GM12865 (cell line): ENCODE data around the gene NRN1.
"Not testable (repeated sequence)": the region's sequence is repeated elsewhere in the genome, so short reads cannot be mapped to it uniquely, and the experiment has no call there.

Experiments
- DNase-seq: peaks from one replicate; pipeline ENCODE4 v3.0.0; 2010; ENCODE audit warnings: low read depth
- H3K4me3 ChIP-seq: 2 replicates; pipeline ENCODE4 v1.5.1; 2011; ENCODE audit warnings: mild to moderate bottlenecking, low read depth, low read length, control low read depth
- TF ChIP-seq, protein P1 (sequence below): IDR thresholded peaks from 2 replicates; pipeline ENCODE4 v1.5.1; 2011; ENCODE audit warnings: low read length, control low read depth, low read depth, inconsistent platforms; ENCODE audit not compliant: insufficient read depth; ENCODE audit errors: missing control alignments

Gene NRN1

DNA sequence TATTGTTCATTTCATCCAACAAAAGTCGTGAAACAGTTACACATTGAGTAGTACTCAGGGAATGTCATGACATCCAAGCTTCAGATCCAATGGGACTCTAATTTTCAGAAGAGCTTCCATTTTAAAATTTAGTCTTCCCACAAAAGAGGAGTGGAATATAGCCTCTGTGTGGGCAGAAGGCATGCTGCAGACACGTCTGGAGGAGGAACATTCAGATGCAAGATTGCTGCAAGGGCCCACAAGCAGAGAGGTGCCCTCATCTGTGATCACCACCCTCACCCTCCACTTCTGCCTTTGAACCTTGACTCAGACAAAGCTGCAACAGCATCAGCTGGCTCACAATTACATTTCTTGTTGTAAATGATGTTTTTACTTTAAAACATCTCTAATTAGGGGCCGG is 29.9 kb downstream of the NRN1 start:
- H3K4me3 ChIP-seq: no peak overlapping the region
- no peak for DNase-seq
- TF ChIP-seq, protein P1, sequence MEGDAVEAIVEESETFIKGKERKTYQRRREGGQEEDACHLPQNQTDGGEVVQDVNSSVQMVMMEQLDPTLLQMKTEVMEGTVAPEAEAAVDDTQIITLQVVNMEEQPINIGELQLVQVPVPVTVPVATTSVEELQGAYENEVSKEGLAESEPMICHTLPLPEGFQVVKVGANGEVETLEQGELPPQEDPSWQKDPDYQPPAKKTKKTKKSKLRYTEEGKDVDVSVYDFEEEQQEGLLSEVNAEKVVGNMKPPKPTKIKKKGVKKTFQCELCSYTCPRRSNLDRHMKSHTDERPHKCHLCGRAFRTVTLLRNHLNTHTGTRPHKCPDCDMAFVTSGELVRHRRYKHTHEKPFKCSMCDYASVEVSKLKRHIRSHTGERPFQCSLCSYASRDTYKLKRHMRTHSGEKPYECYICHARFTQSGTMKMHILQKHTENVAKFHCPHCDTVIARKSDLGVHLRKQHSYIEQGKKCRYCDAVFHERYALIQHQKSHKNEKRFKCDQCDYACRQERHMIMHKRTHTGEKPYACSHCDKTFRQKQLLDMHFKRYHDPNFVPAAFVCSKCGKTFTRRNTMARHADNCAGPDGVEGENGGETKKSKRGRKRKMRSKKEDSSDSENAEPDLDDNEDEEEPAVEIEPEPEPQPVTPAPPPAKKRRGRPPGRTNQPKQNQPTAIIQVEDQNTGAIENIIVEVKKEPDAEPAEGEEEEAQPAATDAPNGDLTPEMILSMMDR: no peak

GRCh38 chr6:5968817-5969734 is 37.6 kb downstream of the NRN1 start:
- no peak overlapping the region for H3K4me3 ChIP-seq
- DNase-seq: no peak
- TF ChIP-seq, protein P1: no peak

- not testable (repeated sequence) for DNase-seq, H3K4me3 ChIP-seq
These were observed 38.7 kb downstream of the NRN1 start for GRCh38 chr6:5968036-5968435.

DNA sequence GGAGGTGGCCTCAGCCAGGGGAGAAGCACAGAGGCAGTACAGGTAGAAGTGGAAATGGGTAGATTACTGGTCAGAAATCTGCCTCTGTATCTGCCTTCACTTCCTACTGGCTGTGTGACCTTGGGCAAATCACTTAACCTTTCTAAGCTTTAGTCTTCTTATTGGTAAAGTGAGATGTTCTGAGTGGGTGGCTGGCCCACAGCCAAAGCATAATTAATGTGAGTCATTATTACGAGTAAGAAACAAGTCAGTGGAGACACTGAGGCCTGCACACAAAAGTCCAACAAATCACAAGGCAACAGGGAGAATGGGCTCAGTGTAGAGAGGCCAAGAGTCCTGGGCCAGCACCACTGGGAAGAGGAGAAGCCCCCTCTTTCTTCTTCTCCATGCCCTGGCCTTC is 39.1 kb downstream of the NRN1 start:
- DNase-seq: no peak
- no peak overlapping the region for H3K4me3 ChIP-seq

GRCh38 chr6:5962794-5963193 is 43.9 kb downstream of the NRN1 start:
- DNase-seq: no peak
- TF ChIP-seq, protein P1: no peak
- H3K4me3 ChIP-seq: no peak overlapping the region

More for the DNA sequence above, 39.1 kb downstream of the NRN1 start:
- TF ChIP-seq, protein P1: no peak

DNA sequence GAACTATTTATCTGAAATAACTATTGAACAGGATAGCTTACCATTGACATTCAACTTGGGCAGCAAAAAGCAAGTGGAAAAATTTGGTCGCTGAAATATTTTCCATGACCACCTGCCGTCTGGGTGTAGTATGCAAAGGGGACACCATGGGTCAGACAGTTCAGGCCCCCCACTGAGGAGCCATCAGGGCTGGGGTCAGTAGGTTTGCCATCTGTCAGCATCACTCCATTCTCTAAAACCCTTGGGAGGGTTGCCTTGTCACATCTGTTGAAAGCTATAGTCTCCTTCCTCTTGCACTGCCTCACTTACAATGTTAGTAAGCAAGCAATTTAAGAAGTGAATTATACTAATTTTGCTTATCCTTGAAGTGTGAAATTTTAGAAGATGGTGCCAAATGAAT is 44.9 kb downstream of the NRN1 start:
- no peak overlapping the region for H3K4me3 ChIP-seq
- no peak for DNase-seq
- TF ChIP-seq, protein P1: no peak

- H3K4me3 ChIP-seq: no peak overlapping the region
- DNase-seq: no peak
- TF ChIP-seq, protein P1: no peak
These were observed 46.3 kb downstream of the NRN1 start for GRCh38 chr6:5960456-5960855.
